ENCODE data around the gene TTC36. TPM values are rescaled to one million over a fixed set of nuclear protein-coding genes. Genes with fewer than 3 reads are reported as not detected.

TTC36 gene
- total and polyA plus RNA-seq, 2 donors (not counting 1 experiment from before 2014, with no cell fraction given) = 0.19 to 0.79 TPM

DNA sequence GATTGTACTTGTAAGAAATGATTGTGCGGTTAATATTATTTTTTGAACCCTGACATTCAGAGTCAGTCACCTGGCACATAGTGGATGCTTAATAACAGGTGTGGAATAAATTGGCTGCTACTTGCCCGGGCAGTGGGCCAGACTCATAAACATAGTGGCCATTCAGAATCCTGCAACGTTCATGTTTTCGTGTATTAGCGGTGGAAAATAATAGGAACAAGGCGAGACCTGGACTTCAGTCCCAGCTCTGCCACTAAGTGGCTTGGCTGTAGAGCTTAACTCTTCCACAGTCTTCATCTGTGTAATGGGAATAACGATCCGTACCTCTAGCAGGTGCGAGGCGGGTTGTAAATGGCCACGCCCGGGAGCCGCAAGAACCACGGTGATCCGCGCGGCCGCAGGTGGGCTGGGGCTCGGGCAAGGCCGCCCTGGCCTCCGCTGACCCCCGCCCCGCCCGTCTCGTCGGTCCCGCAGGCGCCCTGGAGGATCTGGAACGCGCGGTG, 3.0 kb downstream of the TTC36 start:
- no peaks in the 10 kb centered on the region for H3K36me3 ChIP-seq (replicated peaks in 1 of 2; ENCODE audit: control extremely low read depth in 1 of 2, control insufficient read depth in 1 of 2, extremely low read depth in 1 of 2, insufficient read depth in 2 of 2, low read length in 1 of 2)
- H3K9ac ChIP-seq (ENCODE audit: low read length) = peak overlapping the region; percentile 79
- no peaks in the 10 kb centered on the region for H3K27me3 Mint-ChIP-seq
- H3K27ac ChIP-seq (ENCODE audit: low read length in 2 of 2) = peak overlapping the region in 1 of 2 donors; percentile 42
- H3K4me3 ChIP-seq (ENCODE audit: control extremely low read depth in 1 of 5, extremely low read depth in 1 of 5, insufficient read depth in 1 of 5, low read depth in 2 of 5, low read length in 4 of 5) = peak overlapping the region; percentile 1 to 87 (median 73)
- WGBS (ENCODE audit: insufficient coverage) = 5% methylated on average over 31 of the region's 31 CpGs
- H3K4me3 Mint-ChIP-seq = peak overlapping the region; percentile 97
- peak overlapping the region; percentile 65 for H3K27ac Mint-ChIP-seq
- DNase-seq (no peak), ATAC-seq (ENCODE audit: low read depth) (no peak)
- no peaks in the 10 kb centered on the region for H3K27me3 ChIP-seq (replicated peaks in 1 of 4; ENCODE audit: control extremely low read depth in 1 of 4, control insufficient read depth in 3 of 4, insufficient read depth in 4 of 4, low read length in 3 of 4)
- peaks cover 14 to 21% of the 10 kb centered on the region in 2 donors for H3K4me1 ChIP-seq (ENCODE audit: control insufficient read depth in 2 of 2, insufficient read depth in 2 of 2, low read length in 2 of 2)
- H3K4me2 ChIP-seq (replicated peaks; ENCODE audit: low read depth, low read length, poor library complexity, severe bottlenecking) = peak overlapping the region; percentile 85
- intact Hi-C loops (cut with micrococcal nuclease) = loop anchor here (2.0 kb wide), 2 partner anchors 43 to 91 kb away; partner anchors contain the start of gene ARCN1
- no peaks in the 10 kb centered on the region for H3K9me3 ChIP-seq (ENCODE audit: control extremely low read depth in 1 of 3, control insufficient read depth in 2 of 3, insufficient read depth in 1 of 3, low read length in 2 of 3)
- peak overlapping the region; percentile 100 for H2AFZ ChIP-seq (ENCODE audit: insufficient read depth, low read depth, low read length, poor library complexity, severe bottlenecking)
- ChIA-PET CTCF (interaction anchor here (1.0 to 1.2 kb wide), 3 partner anchors 21 to 95 kb away, joined by 3 read pairs; no protein-coding TSS in a partner anchor), POLR2A (interaction anchor here (1.2 kb wide), 1 partner anchor 95 kb away, joined by 4 read pairs; no protein-coding TSS in a partner anchor)
- no peaks in the 10 kb centered on the region for H3K9me3 Mint-ChIP-seq (ENCODE audit: insufficient read depth)
- H3K4me1 Mint-ChIP-seq = peaks cover 24% of the 10 kb centered on the region
- no peaks in the 10 kb centered on the region for H3K79me2 ChIP-seq (ENCODE audit: control insufficient read depth, insufficient read depth, low read length)
- H4K20me1 ChIP-seq (ENCODE audit: control insufficient read depth, insufficient read depth, low read length, poor library complexity, severe bottlenecking) = no peaks in the 10 kb centered on the region
- no peak for TF ChIP-seq EZH2 (IDR thresholded peaks at IDR 0.05; ENCODE audit: borderline replicate concordance, insufficient read depth, low read depth, low read length, poor library complexity, severe bottlenecking)
- TF ChIP-seq, protein P1, sequence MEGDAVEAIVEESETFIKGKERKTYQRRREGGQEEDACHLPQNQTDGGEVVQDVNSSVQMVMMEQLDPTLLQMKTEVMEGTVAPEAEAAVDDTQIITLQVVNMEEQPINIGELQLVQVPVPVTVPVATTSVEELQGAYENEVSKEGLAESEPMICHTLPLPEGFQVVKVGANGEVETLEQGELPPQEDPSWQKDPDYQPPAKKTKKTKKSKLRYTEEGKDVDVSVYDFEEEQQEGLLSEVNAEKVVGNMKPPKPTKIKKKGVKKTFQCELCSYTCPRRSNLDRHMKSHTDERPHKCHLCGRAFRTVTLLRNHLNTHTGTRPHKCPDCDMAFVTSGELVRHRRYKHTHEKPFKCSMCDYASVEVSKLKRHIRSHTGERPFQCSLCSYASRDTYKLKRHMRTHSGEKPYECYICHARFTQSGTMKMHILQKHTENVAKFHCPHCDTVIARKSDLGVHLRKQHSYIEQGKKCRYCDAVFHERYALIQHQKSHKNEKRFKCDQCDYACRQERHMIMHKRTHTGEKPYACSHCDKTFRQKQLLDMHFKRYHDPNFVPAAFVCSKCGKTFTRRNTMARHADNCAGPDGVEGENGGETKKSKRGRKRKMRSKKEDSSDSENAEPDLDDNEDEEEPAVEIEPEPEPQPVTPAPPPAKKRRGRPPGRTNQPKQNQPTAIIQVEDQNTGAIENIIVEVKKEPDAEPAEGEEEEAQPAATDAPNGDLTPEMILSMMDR (IDR thresholded peaks at IDR 0.05) = no peak
